NCI-H146 (cell line): ENCODE data around the gene TMEM106B.

Experiments
- DNase-seq: peaks from one replicate; lab custom pipeline; 2025; lab: John Stamatoyannopoulos, UW

TMEM106B gene

DNA sequence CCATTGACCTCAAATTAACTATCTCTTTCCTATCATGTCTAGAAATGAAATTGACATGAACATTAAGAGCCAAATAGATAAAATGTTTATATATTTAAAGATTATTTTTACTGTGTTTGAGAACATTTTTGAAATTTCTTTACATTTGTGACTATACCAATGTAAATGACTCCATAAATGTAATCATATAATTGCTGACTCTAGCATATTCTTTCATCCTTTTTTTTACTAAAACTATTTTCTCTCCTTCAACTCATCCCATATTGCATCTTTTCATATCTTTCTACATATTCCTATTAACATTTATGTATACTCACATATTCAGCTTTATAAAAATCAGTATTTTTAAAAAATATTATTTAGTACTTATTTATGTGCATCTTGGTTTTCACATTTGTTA lies 16.9 kb downstream of the TMEM106B start:
- no peak for DNase-seq

- DNase-seq, result no peak
Observed at GRCh38 chr7:12229046-12229445, 18.0 kb downstream of the TMEM106B start.

DNA sequence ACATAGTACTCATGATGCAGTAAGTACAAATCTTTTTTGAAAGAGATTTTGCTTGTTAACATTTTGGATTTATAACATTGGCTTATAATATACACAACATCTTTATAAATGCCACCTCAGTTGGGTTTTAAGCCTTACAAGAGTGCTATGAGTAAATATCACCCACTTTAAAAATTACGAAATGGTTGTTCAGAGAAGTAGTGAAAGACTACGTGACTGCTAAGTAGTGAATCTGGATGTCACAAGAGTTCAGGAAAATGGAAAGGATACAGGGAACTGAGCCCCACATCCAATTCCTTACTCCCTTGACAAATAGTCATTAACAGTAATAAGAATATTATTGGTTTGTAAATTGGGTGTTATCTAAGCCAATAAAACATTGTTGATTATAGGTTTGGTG lies 20.0 kb downstream of the TMEM106B start:
- peak; percentile 11 for DNase-seq

- no peak for DNase-seq
Observed at GRCh38 chr7:12233175-12233574, 22.1 kb downstream of the TMEM106B start.

- DNase-seq, result no peak
Observed at GRCh38 chr7:12234334-12234865, 23.3 kb downstream of the TMEM106B start.

DNA sequence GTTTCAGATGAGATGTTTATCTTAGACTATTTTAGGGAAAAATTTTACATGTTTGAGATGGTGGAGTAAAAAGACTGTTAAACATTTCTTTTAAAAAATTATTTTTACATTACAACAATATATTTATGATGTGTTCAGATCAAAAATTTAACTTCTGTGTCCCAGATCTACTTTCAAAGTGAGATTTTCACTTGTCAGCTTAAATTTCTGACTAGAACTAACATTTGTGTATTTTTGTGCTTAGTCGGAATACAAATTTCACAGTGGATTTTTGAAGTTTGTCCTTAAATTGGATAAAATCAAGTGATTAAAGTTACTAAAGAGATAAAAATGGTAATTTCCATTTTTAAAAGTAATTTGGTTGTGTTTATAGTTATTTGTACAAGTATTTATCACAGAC lies 24.9 kb downstream of the TMEM106B start:
- DNase-seq, result no peak

- no peak for DNase-seq
Observed at GRCh38 chr7:12237007-12237406, 25.9 kb downstream of the TMEM106B start.

DNA sequence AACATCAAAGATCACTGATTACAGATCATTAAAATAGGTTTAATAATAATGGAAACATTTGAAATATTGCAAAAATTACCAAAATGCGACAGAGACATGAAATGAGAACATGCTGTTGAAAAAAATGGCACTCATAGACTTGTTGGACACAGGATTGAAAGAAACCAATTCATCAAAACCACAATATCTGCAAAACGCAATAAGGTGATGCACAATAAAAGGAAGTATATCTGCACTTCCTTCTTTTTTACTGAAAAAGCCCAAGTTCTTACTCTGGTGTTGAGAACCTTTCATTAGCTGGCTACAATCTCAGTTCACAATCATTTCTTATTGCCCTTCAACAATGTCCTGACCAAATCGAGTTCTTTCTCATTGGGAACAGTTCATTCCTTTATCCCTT lies 28.7 kb downstream of the TMEM106B start:
- no peak for DNase-seq

GRCh38 chr7:12244129-12244528 lies 33.0 kb downstream of the TMEM106B start:
- peak; percentile 64 for DNase-seq

DNA sequence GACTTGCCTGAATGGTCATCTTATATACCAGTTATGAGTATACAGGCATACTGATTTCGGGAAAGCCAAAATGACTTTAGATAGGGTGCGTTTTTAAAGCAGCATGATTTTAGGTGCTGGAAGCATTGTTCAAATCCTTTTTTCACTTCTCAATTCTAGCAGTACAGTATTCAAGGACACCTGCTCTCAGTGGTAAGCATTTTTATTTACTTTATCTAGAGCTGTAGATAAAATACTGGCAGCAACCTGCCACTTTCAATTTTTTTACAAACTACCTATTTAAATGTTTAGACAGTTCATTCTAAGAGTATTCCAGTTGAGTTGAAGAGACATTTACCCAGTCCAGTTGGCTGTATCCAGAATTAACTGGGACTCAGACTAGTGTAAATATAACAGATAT lies 33.6 kb downstream of the TMEM106B start:
- peak; percentile 8 for DNase-seq

DNA sequence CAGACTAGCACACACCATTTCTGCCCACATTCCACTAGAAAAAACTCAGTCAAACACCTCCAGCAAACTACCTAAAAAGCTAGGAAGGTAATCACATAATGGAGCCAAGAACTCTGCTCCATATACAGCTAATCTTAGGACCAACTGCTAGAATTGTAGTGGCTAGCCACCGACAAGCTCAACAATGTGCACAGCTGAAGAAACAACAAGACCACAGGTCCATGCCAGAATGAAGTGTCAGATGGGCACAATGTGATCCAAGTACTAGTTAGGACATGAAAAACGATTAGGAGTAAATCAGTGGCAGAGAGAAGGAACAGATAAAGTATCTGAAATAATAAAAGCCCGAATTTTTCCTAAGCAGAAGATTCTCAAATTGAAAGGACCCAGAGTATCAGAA lies 38.6 kb downstream of the TMEM106B start:
- no peak for DNase-seq

GRCh38 chr7:12250232-12250631 lies 39.1 kb downstream of the TMEM106B start:
- DNase-seq, result no peak

DNA sequence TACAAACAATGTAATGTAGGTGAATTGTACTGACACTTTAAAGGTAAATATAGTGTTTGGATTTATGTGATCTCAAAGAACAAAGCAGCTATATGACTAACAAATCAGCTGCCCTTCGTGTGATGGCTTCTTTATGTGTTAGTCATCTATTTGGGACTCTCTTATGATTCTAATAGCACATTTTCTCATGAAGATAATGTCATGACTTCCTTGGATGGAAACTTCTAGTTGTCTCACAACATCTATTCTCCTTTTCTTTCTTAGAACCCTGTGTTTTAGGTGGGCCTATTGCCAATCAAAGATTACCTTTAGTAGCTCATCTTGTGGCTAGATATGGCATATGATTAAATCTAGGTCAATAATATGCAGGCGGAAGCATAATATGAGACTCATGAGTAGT lies 45.0 kb downstream of the TMEM106B start:
- no peak for DNase-seq

DNA sequence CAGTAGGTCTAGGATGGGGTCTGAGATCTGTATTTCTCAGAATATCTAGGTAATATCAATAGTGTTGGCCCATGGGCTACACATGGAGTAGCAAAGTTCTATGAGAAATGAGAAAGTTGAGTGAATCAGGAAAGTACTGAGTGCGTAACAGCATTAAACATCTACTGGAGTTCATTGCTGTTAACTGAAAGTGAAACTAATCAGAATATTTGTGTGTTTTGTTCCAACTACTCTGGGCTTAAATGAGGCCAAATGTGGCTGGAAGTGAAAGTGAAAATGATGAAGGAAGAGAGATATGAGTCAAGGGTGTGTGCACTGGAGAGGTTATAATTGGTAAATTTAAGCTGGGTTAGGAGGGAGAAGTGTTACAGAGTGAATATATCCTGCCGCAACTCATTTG lies 46.5 kb downstream of the TMEM106B start:
- DNase-seq, result no peak

DNA sequence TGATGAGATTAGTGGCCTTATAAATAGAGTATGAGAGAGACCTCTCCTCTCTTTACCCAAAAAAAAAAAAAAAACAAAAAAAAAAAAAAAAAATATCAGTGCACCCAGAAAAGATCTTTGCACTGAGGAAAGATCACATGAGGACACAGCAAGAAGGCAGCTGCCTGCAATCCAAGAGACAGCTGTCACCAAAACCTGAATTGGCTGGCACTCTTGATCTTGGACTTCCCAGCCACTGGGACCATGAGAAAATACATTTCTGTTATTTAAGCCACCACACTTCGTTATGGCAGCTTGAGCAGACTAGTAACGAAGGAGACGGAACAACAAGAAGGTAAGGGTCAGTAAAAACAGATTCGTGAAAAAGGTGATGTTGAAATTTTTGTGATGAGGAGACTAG lies 47.0 kb downstream of the TMEM106B start:
- DNase-seq, result no peak

DNA sequence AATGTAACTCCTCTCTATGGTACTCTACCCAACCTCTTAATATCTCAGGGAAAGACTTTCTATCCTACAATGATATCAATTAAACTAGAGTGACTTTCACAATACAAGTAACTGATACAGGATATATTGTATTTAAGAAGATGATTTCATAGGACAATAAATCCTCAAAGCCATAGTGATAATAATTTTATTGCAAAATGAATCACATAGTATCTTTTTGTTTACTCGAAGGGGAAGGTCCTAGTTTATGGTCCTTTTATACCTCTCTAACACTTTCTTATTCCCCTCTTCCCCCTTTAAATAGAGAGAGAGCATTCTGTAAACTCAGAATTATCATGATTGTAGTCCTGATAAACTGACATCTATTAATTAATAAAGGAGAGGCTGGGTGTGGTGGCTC lies 56.4 kb downstream of the TMEM106B start:
- no peak for DNase-seq

- no peak for DNase-seq
Observed at GRCh38 chr7:12269100-12269895, 58.2 kb downstream of the TMEM106B start.

GRCh38 chr7:12281038-12281437 lies 69.9 kb downstream of the TMEM106B start:
- DNase-seq, result no peak

DNA sequence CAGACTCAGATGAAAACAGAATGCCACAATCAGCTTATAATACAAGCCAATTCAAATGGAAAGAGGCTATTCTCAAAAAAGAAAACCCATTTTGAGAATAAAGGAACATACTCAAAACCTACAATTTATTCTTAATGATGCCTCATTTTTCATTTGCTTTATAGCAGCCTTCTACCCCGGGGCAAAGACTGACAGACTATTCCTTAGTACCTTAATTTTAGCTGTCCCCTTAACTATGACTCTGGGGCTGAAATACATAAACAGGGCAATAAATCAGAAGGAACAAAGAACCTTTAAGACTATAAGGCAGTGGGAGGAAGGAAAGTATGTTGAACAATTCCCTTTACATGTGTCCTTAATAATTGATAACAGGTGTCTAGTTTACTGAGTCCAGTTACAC lies 76.8 kb downstream of the TMEM106B start:
- peak; percentile 45 for DNase-seq

DNA sequence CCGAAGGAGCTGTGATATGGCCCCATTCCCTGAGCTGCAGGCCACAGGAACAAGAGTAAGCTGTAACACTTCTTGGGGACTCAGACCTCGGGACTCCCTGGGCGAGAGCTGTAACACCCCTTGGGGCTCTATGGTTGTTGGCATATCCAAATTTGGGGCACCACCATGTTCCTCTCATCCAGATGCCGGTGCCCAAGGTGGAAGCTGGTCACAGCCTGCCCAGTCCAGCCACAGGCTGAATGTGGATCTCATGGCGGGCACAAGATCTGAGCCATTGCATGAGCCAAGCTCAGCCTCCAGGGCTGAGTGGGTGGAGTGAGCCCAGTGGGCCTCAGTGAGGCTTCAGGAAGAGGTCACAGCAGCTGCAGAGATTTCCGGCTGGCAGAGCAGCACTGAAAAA lies 78.9 kb downstream of the TMEM106B start:
- no peak for DNase-seq

DNA sequence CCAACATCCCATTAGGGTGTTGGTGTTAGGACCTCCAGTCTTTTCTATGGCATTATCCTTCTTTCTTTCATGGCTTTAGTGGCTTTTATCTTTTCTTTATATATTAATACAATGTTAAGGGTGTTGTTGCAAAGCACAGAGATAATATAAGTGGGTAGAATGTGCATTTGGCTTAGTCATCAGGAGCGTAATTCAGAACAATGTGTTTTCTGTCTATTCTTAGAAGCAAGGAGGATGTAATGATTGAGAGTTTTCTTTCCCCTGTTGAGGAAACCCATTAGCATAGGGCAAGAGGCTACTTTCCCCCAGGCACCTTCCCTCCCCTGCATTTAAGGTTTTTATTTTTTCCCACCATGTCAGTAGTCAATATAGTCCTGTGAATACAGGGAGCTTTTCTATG lies 79.7 kb downstream of the TMEM106B start:
- DNase-seq, result no peak

- no peak for DNase-seq
Observed at GRCh38 chr7:12291870-12292269, 80.8 kb downstream of the TMEM106B start.
